ENCODE data around the gene SRGAP1.

Gene SRGAP1

GRCh38 chr12:63928305-63928704 is 83.8 kb downstream of the SRGAP1 start:
- TF ChIP-seq CTCF (IDR thresholded peaks at IDR 0.05; ENCODE audit: unreplicated experiment in 3 of 3): no peak
- Mint-ChIP-seq H3K36me3 (ENCODE audit: low read depth) (peaks cover 4% of the 10 kb centered on the region), H3K4me3 (no peak overlapping the region), H3K27me3 (ENCODE audit: low read depth) (no peaks in the 10 kb centered on the region), H3K4me1 (no peaks in the 10 kb centered on the region), H3K9me3 (no peaks in the 10 kb centered on the region), H3K27ac (no peak overlapping the region)

GRCh38 chr12:63929426-63929825 is 84.9 kb downstream of the SRGAP1 start:
- no peaks in the 10 kb centered on the region for H3K27me3 Mint-ChIP-seq (ENCODE audit: low read depth)
- H3K4me1 Mint-ChIP-seq: no peaks in the 10 kb centered on the region
- H3K27ac Mint-ChIP-seq: no peak overlapping the region
- no peak for TF ChIP-seq CTCF (IDR thresholded peaks at IDR 0.05; ENCODE audit: unreplicated experiment in 3 of 3)
- H3K9me3 Mint-ChIP-seq: no peaks in the 10 kb centered on the region
- peaks cover 4% of the 10 kb centered on the region for H3K36me3 Mint-ChIP-seq (ENCODE audit: low read depth)
- H3K4me3 Mint-ChIP-seq: no peak overlapping the region

GRCh38 chr12:63930971-63931370 is 86.5 kb downstream of the SRGAP1 start:
- Mint-ChIP-seq H3K36me3 (ENCODE audit: low read depth) (peaks cover 8% of the 10 kb centered on the region), H3K27me3 (ENCODE audit: low read depth) (no peaks in the 10 kb centered on the region), H3K4me1 (peaks cover 5% of the 10 kb centered on the region), H3K4me3 (no peak overlapping the region), H3K9me3 (no peaks in the 10 kb centered on the region), H3K27ac (no peak overlapping the region)
- TF ChIP-seq CTCF (IDR thresholded peaks at IDR 0.05; ENCODE audit: unreplicated experiment in 3 of 3): no peak

- no peak overlapping the region for H3K4me3 Mint-ChIP-seq
- H3K27me3 Mint-ChIP-seq (ENCODE audit: low read depth): no peaks in the 10 kb centered on the region
- peaks cover 5% of the 10 kb centered on the region for H3K4me1 Mint-ChIP-seq
- TF ChIP-seq CTCF (IDR thresholded peaks at IDR 0.05; ENCODE audit: unreplicated experiment in 3 of 3): no peak
- H3K36me3 Mint-ChIP-seq (ENCODE audit: low read depth): peaks cover 8% of the 10 kb centered on the region
- no peaks in the 10 kb centered on the region for H3K9me3 Mint-ChIP-seq
- H3K27ac Mint-ChIP-seq: no peak overlapping the region
Measured at GRCh38 chr12:63931703-63932102, 87.2 kb downstream of the SRGAP1 start.

GRCh38 chr12:63934936-63935335 is 90.4 kb downstream of the SRGAP1 start:
- H3K4me3 Mint-ChIP-seq: no peak overlapping the region
- TF ChIP-seq CTCF (IDR thresholded peaks at IDR 0.05; ENCODE audit: unreplicated experiment in 3 of 3): no peak
- no peak overlapping the region for H3K27ac Mint-ChIP-seq
- H3K9me3 Mint-ChIP-seq: no peaks in the 10 kb centered on the region
- no peaks in the 10 kb centered on the region for H3K27me3 Mint-ChIP-seq (ENCODE audit: low read depth)
- peaks cover 17% of the 10 kb centered on the region for H3K4me1 Mint-ChIP-seq
- peaks cover 8% of the 10 kb centered on the region for H3K36me3 Mint-ChIP-seq (ENCODE audit: low read depth)

- Mint-ChIP-seq H3K27ac (no peak overlapping the region), H3K9me3 (no peaks in the 10 kb centered on the region), H3K27me3 (ENCODE audit: low read depth) (no peaks in the 10 kb centered on the region), H3K4me3 (no peak overlapping the region), H3K36me3 (ENCODE audit: low read depth) (peaks cover 13% of the 10 kb centered on the region), H3K4me1 (peaks cover 21% of the 10 kb centered on the region)
- TF ChIP-seq CTCF (IDR thresholded peaks at IDR 0.05; ENCODE audit: unreplicated experiment in 3 of 3): no peak
Measured at GRCh38 chr12:63935361-63935760, 90.9 kb downstream of the SRGAP1 start.

Data from nephron (organoid).